Activated CD4-positive, alpha-beta T cell treated with anti-CD3 and anti-CD28 coated beads for 24 hours (primary cell): ENCODE measurements around the gene PDHX.

Experiments
- DNase-seq, 2 donors: peaks; one replicate each; pipeline ENCODE4 v3.0.0-alpha.2; 2020; ENCODE audit warnings: low read depth in 2 of 2

Gene PDHX

GRCh38 chr11:34957606-34958005 is 41.2 kb downstream of the PDHX start:
- no peak for DNase-seq

- no peak for DNase-seq
These were observed 43.4 kb downstream of the PDHX start for GRCh38 chr11:34959770-34960169.

DNA sequence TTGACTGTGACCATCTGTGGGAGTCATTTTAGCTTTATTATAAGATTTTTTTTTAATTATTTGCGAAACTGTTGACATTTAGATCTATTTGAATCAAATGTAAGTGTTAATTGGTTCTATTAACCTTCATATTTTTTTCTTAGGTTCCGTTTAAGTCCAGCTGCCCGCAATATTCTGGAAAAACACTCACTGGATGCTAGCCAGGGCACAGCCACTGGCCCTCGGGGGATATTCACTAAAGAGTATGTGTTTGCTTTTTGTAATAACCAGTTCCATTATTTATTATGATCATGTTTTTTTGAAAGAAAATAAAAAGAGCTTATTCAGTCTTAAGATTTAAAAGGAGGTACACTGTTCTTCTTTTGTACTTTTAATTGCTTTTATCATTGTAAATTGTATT is 43.9 kb downstream of the PDHX start:
- DNase-seq: no peak

GRCh38 chr11:34962034-34962433 is 45.6 kb downstream of the PDHX start:
- DNase-seq: no peak

- DNase-seq: no peak
These were observed 46.9 kb downstream of the PDHX start for GRCh38 chr11:34963351-34963750.

- DNase-seq: no peak
These were observed 48.4 kb downstream of the PDHX start for GRCh38 chr11:34964610-34965331.

GRCh38 chr11:34968862-34969261 is 52.4 kb downstream of the PDHX start:
- DNase-seq: no peak

- no peak for DNase-seq
These were observed 53.6 kb downstream of the PDHX start for GRCh38 chr11:34970033-34970432.

DNA sequence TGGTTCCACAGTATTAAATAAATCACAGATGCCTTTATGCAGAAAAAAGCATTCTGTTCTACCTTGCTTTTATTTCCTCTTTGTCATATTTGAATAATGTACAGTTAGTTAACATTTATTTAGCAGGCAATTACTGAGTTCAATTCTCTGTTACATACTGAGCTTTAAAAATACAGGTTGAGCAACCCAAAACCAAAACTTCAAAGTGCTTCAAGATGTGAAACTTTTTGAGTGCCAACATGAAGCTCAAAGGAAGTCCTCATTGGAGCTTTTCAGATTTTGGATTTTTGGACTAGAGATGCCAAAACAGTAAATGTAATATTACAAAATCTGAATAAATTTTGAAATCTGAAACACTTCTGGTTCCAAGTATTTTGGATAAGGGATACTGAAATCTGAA is 54.1 kb downstream of the PDHX start:
- no peak for DNase-seq

GRCh38 chr11:34971928-34972327 is 55.5 kb downstream of the PDHX start:
- DNase-seq: no peak

DNA sequence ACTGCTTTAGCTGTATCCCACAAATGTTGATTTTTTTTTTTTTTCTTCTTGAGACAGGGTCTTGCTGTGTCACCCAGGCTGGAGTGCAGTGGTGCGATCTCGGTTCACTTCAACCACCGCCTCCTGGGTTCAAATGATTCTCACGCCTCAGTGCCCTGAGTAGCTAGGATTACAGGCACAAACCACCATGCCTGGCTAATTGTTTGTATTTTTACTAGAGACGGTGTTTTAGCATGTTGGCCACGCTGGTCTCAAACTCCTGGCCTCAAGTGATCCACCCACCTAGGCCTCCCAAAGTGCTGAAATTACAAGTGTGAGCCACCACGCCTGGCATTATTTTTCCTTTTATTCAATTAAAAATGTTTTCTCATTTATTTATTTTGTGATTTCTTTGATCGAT is 55.9 kb downstream of the PDHX start:
- no peak for DNase-seq

GRCh38 chr11:34972892-34973291 is 56.5 kb downstream of the PDHX start:
- DNase-seq: no peak

DNA sequence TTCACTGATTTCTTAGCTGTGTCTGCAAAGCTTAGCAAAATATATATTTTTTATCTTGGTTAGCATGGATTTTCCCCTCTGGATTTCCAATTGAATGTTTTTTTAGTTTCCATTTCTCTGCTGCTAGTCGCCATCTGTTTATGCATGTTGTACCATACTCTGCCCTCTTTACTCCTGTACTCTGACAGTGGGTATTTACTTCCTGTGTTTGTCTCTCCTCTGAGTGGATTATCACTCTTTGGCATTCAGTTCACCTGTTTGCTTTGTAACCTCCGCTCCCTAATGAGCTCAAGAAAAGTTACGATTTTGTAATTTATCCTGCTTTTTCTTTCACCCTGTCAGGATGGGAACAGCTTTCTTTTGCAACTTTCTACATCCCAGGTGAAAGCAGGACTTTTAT is 59.1 kb downstream of the PDHX start:
- DNase-seq: no peak

GRCh38 chr11:34976496-34977088 is 60.2 kb downstream of the PDHX start:
- DNase-seq: no peak

DNA sequence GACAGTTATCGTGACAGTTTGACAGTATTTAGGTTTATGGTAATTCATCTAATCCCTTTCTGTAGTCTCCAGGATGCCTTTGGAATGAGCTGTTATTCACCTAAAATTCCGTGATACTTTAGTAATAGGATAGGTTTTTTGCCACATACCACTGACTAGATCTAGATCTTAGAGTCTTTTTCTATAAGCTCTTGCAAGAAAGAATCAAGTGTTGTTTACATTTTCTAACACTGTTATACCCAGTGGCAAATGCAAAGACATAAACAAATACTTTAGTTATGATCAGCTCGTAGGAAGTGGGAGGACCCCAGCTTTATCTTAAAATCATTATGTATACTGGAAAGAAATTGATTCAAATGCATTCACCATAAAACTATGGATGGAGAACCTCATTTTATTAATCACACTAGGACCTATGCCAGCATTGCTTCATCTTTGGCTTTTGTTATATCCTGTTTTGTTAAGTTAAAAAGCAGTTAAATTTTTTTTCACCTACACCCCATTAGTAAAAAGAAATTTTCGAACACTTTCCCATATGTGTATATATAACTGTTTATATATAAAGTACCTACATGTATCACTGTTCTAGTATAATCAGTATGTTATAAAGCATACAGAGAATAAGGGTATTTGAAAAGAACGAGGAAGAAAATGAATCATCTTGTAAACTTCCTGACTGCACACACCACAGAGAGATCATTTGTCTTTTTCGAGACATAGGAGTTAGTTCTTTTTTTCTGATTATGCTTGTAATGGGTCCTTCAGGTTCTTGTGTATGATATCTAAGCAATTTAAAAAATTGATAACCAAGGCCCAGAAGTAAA is 60.9 kb downstream of the PDHX start:
- DNase-seq: no peak

DNA sequence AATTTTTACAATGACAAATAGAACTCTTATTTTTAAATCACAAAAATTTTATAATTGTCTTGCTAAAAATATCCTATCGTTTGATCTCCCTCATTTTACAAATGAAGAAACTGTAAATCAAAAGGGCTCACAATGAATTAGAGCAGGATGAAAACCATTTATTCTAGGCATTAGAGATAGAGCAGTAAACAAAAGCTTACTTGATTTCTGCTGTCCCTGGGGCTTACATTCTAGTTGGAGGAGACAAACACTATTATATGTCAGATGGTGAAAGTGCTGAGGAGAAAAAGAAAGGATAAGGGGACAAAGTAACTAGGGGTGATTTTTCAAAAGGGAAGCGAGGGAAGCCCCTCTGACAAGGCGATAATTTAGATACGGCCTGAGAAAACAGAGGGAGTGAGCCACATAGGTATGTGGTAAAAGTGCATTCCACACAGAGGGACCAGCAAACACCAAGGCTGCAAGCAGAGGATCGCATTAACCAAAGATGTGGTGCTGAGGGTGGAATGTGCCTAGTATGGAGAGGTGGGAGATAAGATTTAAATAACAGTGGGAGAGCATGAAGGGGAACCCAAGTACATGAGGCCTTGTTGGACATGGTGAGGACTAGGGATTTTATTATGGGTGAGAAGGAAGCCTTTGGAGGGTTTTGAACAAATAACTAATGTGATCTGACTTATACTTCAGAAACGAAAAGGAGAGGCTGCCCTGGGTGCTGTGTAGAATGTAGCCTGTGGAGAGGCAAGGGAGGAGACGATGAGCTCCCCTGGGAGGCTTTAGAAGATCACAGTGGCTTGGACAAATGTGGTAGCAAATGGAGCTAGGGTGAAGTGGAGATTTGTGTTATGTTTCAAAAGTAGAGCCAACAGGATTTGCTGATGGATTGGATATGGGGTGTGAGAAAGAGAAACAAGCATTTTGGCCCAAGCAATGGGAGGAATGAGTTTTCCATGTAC is 62.1 kb downstream of the PDHX start:
- DNase-seq: no peak

DNA sequence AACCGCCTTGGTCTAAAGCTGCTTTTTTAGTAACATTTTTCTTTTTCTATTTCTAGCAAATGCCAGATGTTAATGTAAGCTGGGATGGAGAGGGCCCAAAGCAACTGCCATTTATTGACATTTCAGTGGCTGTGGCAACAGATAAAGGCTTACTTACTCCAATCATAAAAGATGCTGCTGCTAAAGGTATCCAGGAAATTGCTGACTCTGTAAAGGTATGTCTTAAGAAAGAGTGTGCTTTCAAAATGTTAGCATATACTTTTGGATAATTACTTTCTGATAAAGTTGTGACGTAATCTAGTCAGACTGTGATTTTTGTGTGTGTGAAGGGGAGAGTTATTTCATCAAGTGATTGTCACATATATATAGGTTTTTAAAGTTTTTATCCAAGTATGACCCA is 68.1 kb downstream of the PDHX start:
- DNase-seq: no peak

DNA sequence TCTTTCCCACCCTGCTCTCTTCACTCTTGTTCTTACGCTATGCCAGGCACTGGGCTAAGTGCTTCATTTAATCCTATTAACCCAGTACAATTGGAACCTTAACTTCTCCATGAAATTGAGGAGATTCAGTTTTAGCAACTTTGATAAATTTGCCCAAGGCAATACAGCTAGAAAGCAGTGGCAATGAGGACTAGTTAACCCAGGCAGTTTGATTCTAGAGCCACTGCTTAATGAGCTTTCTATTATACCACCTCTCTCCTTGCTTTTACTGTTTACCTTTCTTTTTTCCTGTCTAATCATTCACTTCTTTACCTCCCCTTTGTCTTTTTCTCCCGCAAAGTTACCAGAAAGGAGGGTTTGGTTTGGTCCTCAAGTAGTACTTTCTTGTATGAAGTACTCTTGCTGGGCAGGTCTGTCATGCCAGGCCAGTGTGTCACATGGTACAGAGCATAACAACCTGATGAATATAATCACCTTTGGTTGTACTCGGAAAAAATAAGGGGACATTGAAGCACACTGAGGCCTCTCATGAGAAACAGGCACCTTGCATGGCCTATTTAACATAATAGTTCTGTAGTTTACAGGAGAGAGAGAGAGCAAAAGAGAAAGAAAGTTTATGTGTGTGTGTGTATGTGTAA is 70.6 kb downstream of the PDHX start:
- DNase-seq: no peak

DNA sequence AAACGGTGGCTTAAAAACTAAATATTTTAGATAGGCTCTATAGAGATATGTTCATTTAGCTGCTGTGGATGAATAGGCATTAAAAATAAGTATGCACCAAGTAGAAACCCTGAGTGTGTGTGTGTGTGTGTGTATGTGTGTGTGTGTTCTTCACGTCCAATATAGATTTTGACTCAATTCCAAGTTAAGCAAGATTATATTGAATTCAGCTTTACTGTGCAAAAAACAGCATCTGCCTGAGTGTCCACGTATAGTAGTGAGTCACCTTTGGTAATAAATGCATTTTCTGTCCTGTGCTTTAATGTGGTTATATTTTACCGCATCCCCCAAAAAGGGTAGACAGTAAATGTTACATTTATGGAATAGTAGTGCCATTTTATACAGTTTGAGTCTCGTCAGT is 71.2 kb downstream of the PDHX start:
- DNase-seq: no peak

- DNase-seq: no peak
These were observed 72.2 kb downstream of the PDHX start for GRCh38 chr11:34988294-34989255.
